ENCODE measurements around the gene UGT1A7. TPM values are rescaled to one million over a fixed set of nuclear protein-coding genes. Genes with fewer than 3 reads are reported as not detected.

UGT1A7 gene
- total RNA-seq, 1 donor from 2014 or later = 0.53 TPM

- H3K4me3 ChIP-seq (ENCODE audit: low read depth, low read length) = no peak overlapping the region
- no peaks in the 10 kb centered on the region for H3K27me3 ChIP-seq (ENCODE audit: control insufficient read depth, insufficient read depth, low read length)
- DNase-seq (ENCODE audit: low read depth) (no peak), FAIRE-seq (no peak)
- H3K36me3 ChIP-seq (ENCODE audit: control insufficient read depth, insufficient read depth, low read length) = no peaks in the 10 kb centered on the region
- TF ChIP-seq, protein P1, sequence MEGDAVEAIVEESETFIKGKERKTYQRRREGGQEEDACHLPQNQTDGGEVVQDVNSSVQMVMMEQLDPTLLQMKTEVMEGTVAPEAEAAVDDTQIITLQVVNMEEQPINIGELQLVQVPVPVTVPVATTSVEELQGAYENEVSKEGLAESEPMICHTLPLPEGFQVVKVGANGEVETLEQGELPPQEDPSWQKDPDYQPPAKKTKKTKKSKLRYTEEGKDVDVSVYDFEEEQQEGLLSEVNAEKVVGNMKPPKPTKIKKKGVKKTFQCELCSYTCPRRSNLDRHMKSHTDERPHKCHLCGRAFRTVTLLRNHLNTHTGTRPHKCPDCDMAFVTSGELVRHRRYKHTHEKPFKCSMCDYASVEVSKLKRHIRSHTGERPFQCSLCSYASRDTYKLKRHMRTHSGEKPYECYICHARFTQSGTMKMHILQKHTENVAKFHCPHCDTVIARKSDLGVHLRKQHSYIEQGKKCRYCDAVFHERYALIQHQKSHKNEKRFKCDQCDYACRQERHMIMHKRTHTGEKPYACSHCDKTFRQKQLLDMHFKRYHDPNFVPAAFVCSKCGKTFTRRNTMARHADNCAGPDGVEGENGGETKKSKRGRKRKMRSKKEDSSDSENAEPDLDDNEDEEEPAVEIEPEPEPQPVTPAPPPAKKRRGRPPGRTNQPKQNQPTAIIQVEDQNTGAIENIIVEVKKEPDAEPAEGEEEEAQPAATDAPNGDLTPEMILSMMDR (IDR thresholded peaks at IDR 0.05; ENCODE audit: insufficient read depth, low read length, severe bottlenecking) = no peak
These were observed 7.4 kb upstream of the UGT1A7 start for GRCh38 chr2:233674314-233674713.

DNA sequence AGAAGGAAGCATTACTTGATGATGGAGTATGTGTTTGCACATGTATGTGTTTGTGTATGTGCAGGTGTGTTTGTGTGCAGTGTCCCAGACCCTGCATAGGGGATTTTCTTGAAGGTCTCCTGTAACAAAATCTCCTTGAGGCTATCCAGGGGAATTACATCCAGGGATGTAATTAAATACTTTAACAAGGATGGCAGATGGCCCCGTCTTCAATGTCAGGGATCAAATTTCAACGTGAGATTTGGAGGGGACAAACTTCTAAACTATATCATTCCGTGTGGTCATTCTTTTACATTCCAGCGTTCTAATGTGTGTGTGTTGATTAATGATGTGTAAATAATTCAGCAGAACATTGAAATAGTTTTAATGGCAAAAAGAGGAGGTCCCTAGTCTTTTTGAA is 6.7 kb upstream of the UGT1A7 start:
- H3K27me3 ChIP-seq (ENCODE audit: control insufficient read depth, insufficient read depth, low read length) = no peaks in the 10 kb centered on the region
- H3K36me3 ChIP-seq (ENCODE audit: control insufficient read depth, insufficient read depth, low read length) = no peaks in the 10 kb centered on the region
- H3K4me3 ChIP-seq (ENCODE audit: low read depth, low read length) = no peak overlapping the region
- FAIRE-seq (no peak), DNase-seq (ENCODE audit: low read depth) (no peak)
- TF ChIP-seq, protein P1 (IDR thresholded peaks at IDR 0.05; ENCODE audit: insufficient read depth, low read length, severe bottlenecking) = peak; percentile 1

GRCh38 chr2:233676046-233676445 is 5.7 kb upstream of the UGT1A7 start:
- Histone ChIP-seq H3K27me3 (ENCODE audit: control insufficient read depth, insufficient read depth, low read length) (no peaks in the 10 kb centered on the region), H3K4me3 (ENCODE audit: low read depth, low read length) (no peak overlapping the region), H3K36me3 (ENCODE audit: control insufficient read depth, insufficient read depth, low read length) (no peaks in the 10 kb centered on the region)
- FAIRE-seq (no peak), DNase-seq (ENCODE audit: low read depth) (no peak)
- TF ChIP-seq, protein P1 (IDR thresholded peaks at IDR 0.05; ENCODE audit: insufficient read depth, low read length, severe bottlenecking) = no peak

- TF ChIP-seq, protein P1 (IDR thresholded peaks at IDR 0.05; ENCODE audit: insufficient read depth, low read length, severe bottlenecking) = no peak
- FAIRE-seq = no peak
These were observed 2.5 kb upstream of the UGT1A7 start for GRCh38 chr2:233679196-233679595.

DNA sequence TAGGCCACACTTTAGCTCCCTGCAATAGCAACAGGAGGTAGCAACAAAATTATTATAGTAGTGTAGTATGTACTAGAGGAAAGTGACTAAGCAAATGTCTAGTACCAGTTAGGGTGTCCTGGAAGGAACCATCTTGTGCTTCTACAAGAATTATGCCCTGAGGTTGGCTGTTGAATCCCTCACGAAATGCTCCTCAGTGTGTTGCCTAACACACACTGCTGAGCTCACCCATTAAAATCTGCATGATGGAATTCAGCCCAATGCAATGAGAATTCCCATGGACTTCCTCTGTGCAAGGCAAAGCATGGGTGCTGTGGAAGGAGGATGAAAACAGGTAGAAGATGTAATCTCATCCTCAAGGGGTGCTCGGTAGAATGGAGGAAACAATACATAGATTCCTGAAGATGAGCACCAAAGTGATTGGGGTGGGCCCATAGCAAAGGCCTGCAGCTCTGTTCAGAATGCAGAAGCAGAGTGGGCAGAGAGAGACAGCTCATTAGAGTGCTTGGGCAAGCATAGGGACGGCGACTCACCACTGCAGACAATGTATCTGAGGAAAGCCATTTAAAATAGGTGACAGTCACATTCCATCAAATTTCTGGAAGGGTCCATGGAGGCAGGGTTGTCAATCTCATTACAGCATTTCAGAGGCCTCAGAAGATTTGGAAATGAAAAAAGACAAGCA is 1.2 kb upstream of the UGT1A7 start:
- FAIRE-seq = peak; percentile 92
- no peak for DNase-seq (ENCODE audit: low read depth)
- no peak overlapping the region for H3K4me3 ChIP-seq (ENCODE audit: low read depth, low read length)
- TF ChIP-seq, protein P1 (IDR thresholded peaks at IDR 0.05; ENCODE audit: insufficient read depth, low read length, severe bottlenecking) = no peak
- H3K27me3 ChIP-seq (ENCODE audit: control insufficient read depth, insufficient read depth, low read length) = no peaks in the 10 kb centered on the region
- no peaks in the 10 kb centered on the region for H3K36me3 ChIP-seq (ENCODE audit: control insufficient read depth, insufficient read depth, low read length)

More at GRCh38 chr2:233679196-233679595, 2.5 kb upstream of the UGT1A7 start:
- H3K27me3 ChIP-seq (ENCODE audit: control insufficient read depth, insufficient read depth, low read length) = no peaks in the 10 kb centered on the region
- no peak for DNase-seq (ENCODE audit: low read depth)
- no peak overlapping the region for H3K4me3 ChIP-seq (ENCODE audit: low read depth, low read length)
- H3K36me3 ChIP-seq (ENCODE audit: control insufficient read depth, insufficient read depth, low read length) = no peaks in the 10 kb centered on the region

- TF ChIP-seq, protein P1 (IDR thresholded peaks at IDR 0.05; ENCODE audit: insufficient read depth, low read length, severe bottlenecking) = no peak
- no peak for FAIRE-seq
- H3K4me3 ChIP-seq (ENCODE audit: low read depth, low read length) = no peak overlapping the region
- no peak for DNase-seq (ENCODE audit: low read depth)
- no peaks in the 10 kb centered on the region for H3K27me3 ChIP-seq (ENCODE audit: control insufficient read depth, insufficient read depth, low read length)
- no peaks in the 10 kb centered on the region for H3K36me3 ChIP-seq (ENCODE audit: control insufficient read depth, insufficient read depth, low read length)
These were observed 2.9 kb downstream of the UGT1A7 start for GRCh38 chr2:233684640-233685039.
